ENCODE measurements around the gene DMBT1. TPM values are rescaled to one million over a fixed set of nuclear protein-coding genes. Genes with fewer than 3 reads are reported as not detected.

DMBT1 gene
- total and polyA plus RNA-seq, 10 of the 15 experiments (the other 5 are each of a cell fraction or from before 2014, with no cell fraction given) = under 0.01 to 0.13 (median 0.03) TPM; not detected in 5

DNA sequence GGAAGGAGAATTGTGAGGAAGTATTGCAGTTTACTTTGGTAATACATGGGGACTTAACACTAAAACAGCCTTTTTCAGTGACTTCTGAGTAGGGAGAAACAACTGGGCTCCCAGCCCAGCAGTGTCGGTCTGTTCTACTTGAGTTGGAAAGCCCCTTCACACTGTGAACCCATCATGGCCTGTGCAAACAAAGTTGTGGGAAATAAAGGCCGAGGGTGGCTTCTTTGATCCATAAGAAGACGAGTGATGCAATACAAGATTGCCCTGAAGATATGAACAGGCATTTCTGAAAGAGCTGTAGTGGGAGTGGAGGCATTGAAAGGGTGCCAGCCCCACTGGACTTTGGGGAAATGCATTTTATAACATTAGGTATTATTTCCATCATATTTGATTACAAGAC is 110.8 kb downstream of the DMBT1 start (continued):
- no peak for TF ChIP-seq BHLHE40 (IDR thresholded peaks at IDR 0.05; ENCODE audit: borderline replicate concordance in 1 of 2, low read depth in 2 of 2, low read length in 1 of 2)

DNA sequence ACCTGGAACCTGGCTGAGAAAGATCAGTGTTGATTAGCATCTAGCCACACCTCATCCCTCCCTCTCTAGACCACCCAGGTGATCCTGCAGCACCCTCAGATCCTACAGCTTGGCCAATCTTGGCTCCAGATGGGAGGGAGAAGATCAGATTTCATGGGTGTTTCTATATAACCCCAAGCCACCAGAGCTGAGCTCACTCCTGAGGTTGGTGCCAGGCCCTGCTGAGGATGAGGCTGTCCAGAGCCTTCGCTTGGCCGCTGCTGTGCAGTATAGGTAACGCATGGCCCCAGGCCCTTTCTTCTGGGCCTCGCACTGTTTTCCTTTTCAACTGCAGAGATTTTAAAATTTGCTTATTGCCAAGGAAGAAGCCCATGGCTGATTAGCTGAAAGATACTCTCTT is 112.1 kb downstream of the DMBT1 start:
- H3K27ac ChIP-seq (ENCODE audit: control insufficient read depth, insufficient read depth) = no peak overlapping the region
- WGBS (ENCODE audit: insufficient coverage, insufficient replicate concordance, low lambda C conversion rate, missing lambda C conversion rate) = 69% methylated on average over 4 of the region's 4 CpGs
- in situ Hi-C loops (cut with MboI) = no loop called here

More for the DNA sequence above, 112.1 kb downstream of the DMBT1 start:
- ChIA-PET RAD21 (ENCODE audit: unreplicated experiment) (no interaction called here), CTCF (interaction anchor here (0.9 kb wide), 1 partner anchor 24 kb away, joined by 3 read pairs; no protein-coding TSS in a partner anchor), POLR2A (no interaction called here), SMC1A (ENCODE audit: uncharacterized antibody, unreplicated experiment) (no interaction called here)
- no peak for TF ChIP-seq RELA (IDR thresholded peaks at IDR 0.05; ENCODE audit: borderline replicate concordance, partially characterized antibody)
- TF ChIP-seq, protein P1, sequence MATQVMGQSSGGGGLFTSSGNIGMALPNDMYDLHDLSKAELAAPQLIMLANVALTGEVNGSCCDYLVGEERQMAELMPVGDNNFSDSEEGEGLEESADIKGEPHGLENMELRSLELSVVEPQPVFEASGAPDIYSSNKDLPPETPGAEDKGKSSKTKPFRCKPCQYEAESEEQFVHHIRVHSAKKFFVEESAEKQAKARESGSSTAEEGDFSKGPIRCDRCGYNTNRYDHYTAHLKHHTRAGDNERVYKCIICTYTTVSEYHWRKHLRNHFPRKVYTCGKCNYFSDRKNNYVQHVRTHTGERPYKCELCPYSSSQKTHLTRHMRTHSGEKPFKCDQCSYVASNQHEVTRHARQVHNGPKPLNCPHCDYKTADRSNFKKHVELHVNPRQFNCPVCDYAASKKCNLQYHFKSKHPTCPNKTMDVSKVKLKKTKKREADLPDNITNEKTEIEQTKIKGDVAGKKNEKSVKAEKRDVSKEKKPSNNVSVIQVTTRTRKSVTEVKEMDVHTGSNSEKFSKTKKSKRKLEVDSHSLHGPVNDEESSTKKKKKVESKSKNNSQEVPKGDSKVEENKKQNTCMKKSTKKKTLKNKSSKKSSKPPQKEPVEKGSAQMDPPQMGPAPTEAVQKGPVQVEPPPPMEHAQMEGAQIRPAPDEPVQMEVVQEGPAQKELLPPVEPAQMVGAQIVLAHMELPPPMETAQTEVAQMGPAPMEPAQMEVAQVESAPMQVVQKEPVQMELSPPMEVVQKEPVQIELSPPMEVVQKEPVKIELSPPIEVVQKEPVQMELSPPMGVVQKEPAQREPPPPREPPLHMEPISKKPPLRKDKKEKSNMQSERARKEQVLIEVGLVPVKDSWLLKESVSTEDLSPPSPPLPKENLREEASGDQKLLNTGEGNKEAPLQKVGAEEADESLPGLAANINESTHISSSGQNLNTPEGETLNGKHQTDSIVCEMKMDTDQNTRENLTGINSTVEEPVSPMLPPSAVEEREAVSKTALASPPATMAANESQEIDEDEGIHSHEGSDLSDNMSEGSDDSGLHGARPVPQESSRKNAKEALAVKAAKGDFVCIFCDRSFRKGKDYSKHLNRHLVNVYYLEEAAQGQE (IDR thresholded peaks at IDR 0.05; ENCODE audit: low read depth, low read length) = no peak
- TF ChIP-seq RAD51 (IDR thresholded peaks at IDR 0.05) = no peak
- TF ChIP-seq, protein P2, sequence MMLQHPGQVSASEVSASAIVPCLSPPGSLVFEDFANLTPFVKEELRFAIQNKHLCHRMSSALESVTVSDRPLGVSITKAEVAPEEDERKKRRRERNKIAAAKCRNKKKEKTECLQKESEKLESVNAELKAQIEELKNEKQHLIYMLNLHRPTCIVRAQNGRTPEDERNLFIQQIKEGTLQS (IDR thresholded peaks at IDR 0.05; ENCODE audit: borderline replicate concordance, extremely low read depth, low read depth, low read length) = no peak
- TF ChIP-seq, protein P3, sequence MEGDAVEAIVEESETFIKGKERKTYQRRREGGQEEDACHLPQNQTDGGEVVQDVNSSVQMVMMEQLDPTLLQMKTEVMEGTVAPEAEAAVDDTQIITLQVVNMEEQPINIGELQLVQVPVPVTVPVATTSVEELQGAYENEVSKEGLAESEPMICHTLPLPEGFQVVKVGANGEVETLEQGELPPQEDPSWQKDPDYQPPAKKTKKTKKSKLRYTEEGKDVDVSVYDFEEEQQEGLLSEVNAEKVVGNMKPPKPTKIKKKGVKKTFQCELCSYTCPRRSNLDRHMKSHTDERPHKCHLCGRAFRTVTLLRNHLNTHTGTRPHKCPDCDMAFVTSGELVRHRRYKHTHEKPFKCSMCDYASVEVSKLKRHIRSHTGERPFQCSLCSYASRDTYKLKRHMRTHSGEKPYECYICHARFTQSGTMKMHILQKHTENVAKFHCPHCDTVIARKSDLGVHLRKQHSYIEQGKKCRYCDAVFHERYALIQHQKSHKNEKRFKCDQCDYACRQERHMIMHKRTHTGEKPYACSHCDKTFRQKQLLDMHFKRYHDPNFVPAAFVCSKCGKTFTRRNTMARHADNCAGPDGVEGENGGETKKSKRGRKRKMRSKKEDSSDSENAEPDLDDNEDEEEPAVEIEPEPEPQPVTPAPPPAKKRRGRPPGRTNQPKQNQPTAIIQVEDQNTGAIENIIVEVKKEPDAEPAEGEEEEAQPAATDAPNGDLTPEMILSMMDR (IDR thresholded peaks at IDR 0.05 in 2 of 3, conservative IDR thresholded peaks at IDR 0.05 in 1 of 3; ENCODE audit: control insufficient read depth in 2 of 3, extremely low read depth in 1 of 3, insufficient read depth in 1 of 3, low read depth in 3 of 3, low read length in 3 of 3) = no peak
- no peak for TF ChIP-seq RFX5 (IDR thresholded peaks at IDR 0.05; ENCODE audit: low read depth, low read length)
- TF ChIP-seq ZNF24 (IDR thresholded peaks at IDR 0.05) = no peak
- no peak for TF ChIP-seq YBX1 (IDR thresholded peaks at IDR 0.05)
- no peaks in the 10 kb centered on the region for H3K79me2 ChIP-seq (ENCODE audit: control insufficient read depth, insufficient read depth, low read length)
- no peak overlapping the region for H2AFZ ChIP-seq (ENCODE audit: control insufficient read depth, low read depth, low read length)
- no peaks in the 10 kb centered on the region for H4K20me1 ChIP-seq (ENCODE audit: control insufficient read depth, insufficient read depth)
- intact Hi-C loops (cut with micrococcal nuclease; ENCODE audit: unreplicated experiment) = no loop called here
- H3K36me3 ChIP-seq (ENCODE audit: control insufficient read depth in 2 of 2, insufficient read depth in 2 of 2, low read length in 1 of 2) = no peaks in the 10 kb centered on the region
- no peak overlapping the region for H3K4me3 ChIP-seq
- no peak overlapping the region for H3K9ac ChIP-seq (ENCODE audit: control insufficient read depth, insufficient read depth, low read length)
- DNase-seq (ENCODE audit: low read depth, low spot score) (no peak), FAIRE-seq (no peak), ATAC-seq (no peak)
- no peak overlapping the region for H3K4me2 ChIP-seq (ENCODE audit: control insufficient read depth, insufficient read depth)
- no peaks in the 10 kb centered on the region for H3K9me3 ChIP-seq (replicated peaks; ENCODE audit: control insufficient read depth, insufficient read depth, low read length)
- no peaks in the 10 kb centered on the region for H3K4me1 ChIP-seq (ENCODE audit: control insufficient read depth, insufficient read depth, low read length)
- no TSS peak for BruUV-seq (replicated peaks)
- 0 out of 4 replicates have a peak, but pooled peaks cover 0 to 2% of the 10 kb centered on the region in 2 experiments for H3K27me3 ChIP-seq (replicated peaks in 1 of 2; ENCODE audit: control insufficient read depth in 2 of 2, insufficient read depth in 2 of 2, low read length in 1 of 2)

All from GM12878 (cell line).